ENCODE data around the gene TMEM219. TPM values are rescaled to one million over a fixed set of nuclear protein-coding genes. Genes with fewer than 3 reads are reported as not detected.

Gene TMEM219
- total and polyA plus RNA-seq, 7 donors, result 39.6 to 80.7 (median 56.2) TPM

DNA sequence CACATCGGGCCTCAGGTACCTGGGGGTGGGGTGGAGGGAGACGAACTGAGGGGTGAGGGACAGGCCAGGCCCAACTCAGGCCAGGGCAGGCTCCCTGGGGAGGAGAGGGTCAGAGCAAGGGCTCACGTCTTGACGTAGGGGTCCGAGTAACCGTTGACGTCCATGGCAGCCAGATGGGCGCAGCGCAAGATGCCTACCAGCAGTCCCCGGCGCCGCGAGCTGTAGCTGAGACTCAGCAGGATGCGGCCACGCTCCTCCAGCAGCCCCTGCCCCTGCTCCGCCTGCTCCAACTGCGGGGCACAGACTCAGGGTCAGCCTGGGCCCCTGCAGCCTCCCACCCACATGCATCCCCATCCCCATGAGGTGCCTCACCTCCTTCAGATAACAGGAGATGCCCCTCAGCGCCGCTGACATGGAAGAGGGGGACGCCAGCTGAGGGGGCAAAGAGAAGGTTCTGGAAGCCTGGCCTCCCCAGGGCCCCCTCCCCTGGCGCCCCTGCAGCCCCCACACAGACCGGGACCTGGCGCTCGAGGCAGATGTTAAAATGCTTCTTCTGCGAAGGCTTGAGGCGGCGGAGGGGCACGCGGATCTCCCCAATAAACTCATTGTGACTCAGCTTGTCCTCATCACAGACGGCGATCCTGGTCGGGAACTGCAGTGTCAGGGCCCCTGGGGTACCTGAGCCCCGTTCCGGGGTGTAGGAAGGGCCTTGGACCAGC lies 44.9 kb downstream of the TMEM219 start:
- Histone ChIP-seq H3K9me3 (no peaks in the 10 kb centered on the region), H3K27ac (no peak overlapping the region), H3K4me1 (no peaks in the 10 kb centered on the region), H3K27me3 (ENCODE audit: insufficient read depth in 3 of 3, low read length in 2 of 3) (peaks cover 0 to 28% (median 13%) of the 10 kb centered on the region in 3 donors), H3K36me3 (ENCODE audit: insufficient read depth in 1 of 2, low read depth in 1 of 2) (peaks cover 0 to 9% of the 10 kb centered on the region in 2 donors), H3K4me3 (no peak overlapping the region)
- ATAC-seq (no peak), DNase-seq (no peak)
- WGBS, 3 donors, result 74 to 82% (median 76%) methylated on average over 34 of the region's 34 CpGs
- no peak for TF ChIP-seq CTCF (IDR thresholded peaks at IDR 0.05)
- intact Hi-C loops (cut with DNase I), result loop anchor here (5.0 kb wide), 1 partner anchor 145 kb away; the partner anchor contains the start of gene CDIPT (in 2 of the 2)

- H3K27me3 ChIP-seq (ENCODE audit: insufficient read depth in 3 of 3, low read length in 2 of 3), result peaks cover 0 to 34% (median 17%) of the 10 kb centered on the region in 3 donors
- intact Hi-C loops (cut with DNase I), result loop anchor here (5.0 kb wide), 1 partner anchor 145 kb away; the partner anchor contains the start of gene CDIPT (in 2 of the 2)
- H3K36me3 ChIP-seq (ENCODE audit: insufficient read depth in 1 of 2, low read depth in 1 of 2), result peaks cover 0 to 9% of the 10 kb centered on the region in 2 donors
- DNase-seq (no peak), ATAC-seq (no peak)
- H3K4me1 ChIP-seq, result no peaks in the 10 kb centered on the region
- no peak overlapping the region for H3K4me3 ChIP-seq
- no peaks in the 10 kb centered on the region for H3K9me3 ChIP-seq
- 61 to 71% (median 62%) methylated on average over 10 to 11 of the region's 11 CpGs for WGBS, 3 donors
- TF ChIP-seq CTCF (IDR thresholded peaks at IDR 0.05), result no peak
- no peak overlapping the region for H3K27ac ChIP-seq
Measured at GRCh38 chr16:30007378-30007895, 45.6 kb downstream of the TMEM219 start.

- peaks cover 0 to under 1% of the 10 kb centered on the region in 2 donors for H3K36me3 ChIP-seq (ENCODE audit: insufficient read depth in 1 of 2, low read depth in 1 of 2)
- H3K9me3 ChIP-seq, result no peaks in the 10 kb centered on the region
- no peaks in the 10 kb centered on the region for H3K4me1 ChIP-seq
- WGBS, 3 donors, result 40 to 43% (median 42%) methylated on average over 25 to 26 of the region's 26 CpGs
- TF ChIP-seq CTCF (IDR thresholded peaks at IDR 0.05), result no peak
- no peak overlapping the region for H3K4me3 ChIP-seq
- intact Hi-C loops (cut with DNase I), result loop anchor here (5.0 kb wide), 1 partner anchor 147 kb away; the partner anchor contains the start of gene CDIPT (in 2 of the 2)
- ATAC-seq (no peak), DNase-seq (no peak)
- peaks cover 0 to 45% (median 17%) of the 10 kb centered on the region in 3 donors for H3K27me3 ChIP-seq (ENCODE audit: insufficient read depth in 3 of 3, low read length in 2 of 3)
- H3K27ac ChIP-seq, result no peak overlapping the region
Measured at GRCh38 chr16:30009085-30009862, 47.4 kb downstream of the TMEM219 start.

GRCh38 chr16:30009990-30010843 lies 48.3 kb downstream of the TMEM219 start:
- TF ChIP-seq CTCF (IDR thresholded peaks at IDR 0.05), result no peak
- Histone ChIP-seq H3K4me1 (no peaks in the 10 kb centered on the region), H3K27me3 (ENCODE audit: insufficient read depth in 3 of 3, low read length in 2 of 3) (peaks cover 0 to 45% (median 17%) of the 10 kb centered on the region in 3 donors), H3K36me3 (ENCODE audit: insufficient read depth in 1 of 2, low read depth in 1 of 2) (no peaks in the 10 kb centered on the region), H3K9me3 (no peaks in the 10 kb centered on the region), H3K4me3 (peak overlapping the region; percentile 52), H3K27ac (no peak overlapping the region)
- intact Hi-C loops (cut with DNase I), result loop anchor here (5.0 kb wide), 1 partner anchor 148 kb away; the partner anchor contains the start of gene CDIPT (in 2 of the 2)
- ATAC-seq (no peak), DNase-seq (no peak)
- WGBS, 3 donors, result 15 to 19% (median 16%) methylated on average over 28 to 34 of the region's 34 CpGs

Measured in psoas muscle (tissue), 8 donors.